ENCODE measurements around the gene OR4D1. TPM values are rescaled to one million over a fixed set of nuclear protein-coding genes. Genes with fewer than 3 reads are reported as not detected.
A peak's percentile ranks its signal among the peaks of the same experiment; 100 is the strongest.

Gene OR4D1
- total and polyA plus RNA-seq, 8 donors = 0.03 to 0.06 (median 0.04) TPM; not detected in 5

DNA sequence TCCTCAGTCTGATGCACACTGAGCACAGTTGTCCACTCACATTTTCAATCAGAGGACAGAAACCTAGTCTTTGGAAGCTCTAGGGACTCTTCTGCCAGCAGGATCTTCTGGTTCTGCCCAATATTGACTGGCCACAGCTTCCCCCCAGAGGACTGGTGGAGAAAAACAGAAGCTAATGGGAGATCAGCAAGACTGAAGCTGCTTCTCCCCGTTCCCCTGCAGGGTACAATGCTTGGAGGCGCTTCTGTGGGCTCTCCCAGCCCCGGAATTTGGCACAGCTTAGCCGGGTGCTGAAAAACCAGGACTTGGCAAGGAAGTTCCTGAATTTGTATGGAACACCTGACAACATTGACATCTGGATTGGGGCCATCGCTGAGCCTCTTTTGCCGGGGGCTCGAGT is 54.7 kb downstream of the OR4D1 start:
- Histone ChIP-seq H3K27ac (no peak overlapping the region), H3K27me3 (peaks cover 4 to 28% of the 10 kb centered on the region in 2 donors), H3K36me3 (peaks cover 0 to 23% of the 10 kb centered on the region in 2 donors), H3K9me3 (no peaks in the 10 kb centered on the region), H3K4me3 (no peak overlapping the region), H3K4me1 (no peaks in the 10 kb centered on the region)
- ATAC-seq (no peak), DNase-seq (no peak)
- intact Hi-C loops (cut with DNase I) = no loop called here
- TF ChIP-seq, protein P1, sequence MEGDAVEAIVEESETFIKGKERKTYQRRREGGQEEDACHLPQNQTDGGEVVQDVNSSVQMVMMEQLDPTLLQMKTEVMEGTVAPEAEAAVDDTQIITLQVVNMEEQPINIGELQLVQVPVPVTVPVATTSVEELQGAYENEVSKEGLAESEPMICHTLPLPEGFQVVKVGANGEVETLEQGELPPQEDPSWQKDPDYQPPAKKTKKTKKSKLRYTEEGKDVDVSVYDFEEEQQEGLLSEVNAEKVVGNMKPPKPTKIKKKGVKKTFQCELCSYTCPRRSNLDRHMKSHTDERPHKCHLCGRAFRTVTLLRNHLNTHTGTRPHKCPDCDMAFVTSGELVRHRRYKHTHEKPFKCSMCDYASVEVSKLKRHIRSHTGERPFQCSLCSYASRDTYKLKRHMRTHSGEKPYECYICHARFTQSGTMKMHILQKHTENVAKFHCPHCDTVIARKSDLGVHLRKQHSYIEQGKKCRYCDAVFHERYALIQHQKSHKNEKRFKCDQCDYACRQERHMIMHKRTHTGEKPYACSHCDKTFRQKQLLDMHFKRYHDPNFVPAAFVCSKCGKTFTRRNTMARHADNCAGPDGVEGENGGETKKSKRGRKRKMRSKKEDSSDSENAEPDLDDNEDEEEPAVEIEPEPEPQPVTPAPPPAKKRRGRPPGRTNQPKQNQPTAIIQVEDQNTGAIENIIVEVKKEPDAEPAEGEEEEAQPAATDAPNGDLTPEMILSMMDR (IDR thresholded peaks at IDR 0.05) = no peak

DNA sequence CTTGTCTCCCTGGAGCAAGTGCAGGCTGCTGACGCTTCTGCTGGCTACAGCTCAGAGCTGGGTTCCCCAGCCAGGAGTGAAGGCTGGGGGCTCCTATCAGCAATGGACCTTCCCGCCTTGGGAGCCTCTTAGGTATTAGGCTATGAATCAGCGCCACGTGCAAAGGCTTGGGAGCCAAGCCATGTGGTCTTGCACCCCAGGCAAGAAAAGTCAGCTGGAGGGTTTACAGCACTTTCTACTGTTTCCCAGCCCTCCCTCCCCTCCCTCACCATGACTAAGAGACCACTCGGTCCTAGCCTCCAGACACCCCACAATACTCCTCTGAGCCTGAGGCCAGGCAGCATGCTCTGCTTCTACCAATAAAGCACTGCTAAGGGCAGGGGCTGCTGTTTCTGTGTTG is 56.6 kb downstream of the OR4D1 start:
- Histone ChIP-seq H3K36me3 (peaks cover 0 to 38% of the 10 kb centered on the region in 2 donors), H3K4me1 (no peaks in the 10 kb centered on the region)
- ATAC-seq = no peak

DNA sequence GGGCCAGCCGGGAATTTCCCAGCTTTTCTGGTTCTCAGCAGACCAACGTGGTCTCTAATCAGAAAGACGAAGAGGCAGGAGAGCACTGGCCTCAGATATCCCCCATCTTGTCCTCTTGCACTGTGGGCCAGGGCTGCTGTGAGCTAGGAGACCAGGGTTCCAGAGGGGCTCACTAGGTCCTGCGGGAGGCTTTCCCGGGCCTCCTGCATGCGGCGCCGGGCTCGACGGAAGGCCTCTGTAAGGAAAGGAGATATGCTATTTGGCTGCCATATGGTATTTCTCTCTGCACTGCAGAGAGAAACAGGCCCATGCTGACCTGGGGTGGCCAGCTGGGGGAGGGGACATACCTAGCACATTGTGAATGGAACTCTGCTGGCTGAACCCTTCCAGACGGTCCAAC is 57.8 kb downstream of the OR4D1 start:
- no peaks in the 10 kb centered on the region for H3K27me3 ChIP-seq
- intact Hi-C loops (cut with DNase I) = no loop called here
- H3K9me3 ChIP-seq = no peaks in the 10 kb centered on the region
- no peaks in the 10 kb centered on the region for H3K4me1 ChIP-seq
- H3K36me3 ChIP-seq = peaks cover 0 to 50% of the 10 kb centered on the region in 2 donors
- DNase-seq (no peak), ATAC-seq (no peak)
- no peak overlapping the region for H3K27ac ChIP-seq
- TF ChIP-seq, protein P1 (IDR thresholded peaks at IDR 0.05) = no peak
- H3K4me3 ChIP-seq = no peak overlapping the region

More for the DNA sequence above, 56.6 kb downstream of the OR4D1 start:
- intact Hi-C loops (cut with DNase I) = no loop called here
- no peak overlapping the region for H3K4me3 ChIP-seq
- DNase-seq = no peak
- H3K9me3 ChIP-seq = no peaks in the 10 kb centered on the region
- peaks cover 0 to 9% of the 10 kb centered on the region in 2 donors for H3K27me3 ChIP-seq
- TF ChIP-seq, protein P1 (IDR thresholded peaks at IDR 0.05) = no peak
- H3K27ac ChIP-seq = no peak overlapping the region

DNA sequence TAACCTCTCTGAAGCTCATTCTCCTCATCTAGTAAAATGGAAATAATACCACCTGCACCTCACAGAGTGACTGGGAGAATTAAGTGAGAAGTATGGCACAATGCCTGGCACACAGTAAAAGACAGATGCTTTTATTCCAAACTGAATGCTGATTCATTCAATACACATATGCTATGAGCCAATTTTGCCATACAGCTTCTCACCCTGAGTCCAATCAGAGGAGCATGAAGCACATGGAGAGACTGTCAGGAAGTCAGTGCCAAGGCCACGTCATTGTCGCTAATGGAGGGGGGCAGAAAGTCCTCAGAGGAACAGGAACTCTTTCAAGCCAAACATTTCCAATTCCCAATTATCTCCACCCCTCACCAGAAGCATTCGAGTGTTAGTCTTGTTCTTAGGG is 59.3 kb downstream of the OR4D1 start:
- Histone ChIP-seq H3K9me3 (no peaks in the 10 kb centered on the region), H3K4me1 (no peaks in the 10 kb centered on the region), H3K27ac (no peak overlapping the region), H3K36me3 (peaks cover 0 to 59% of the 10 kb centered on the region in 2 donors), H3K4me3 (no peak overlapping the region), H3K27me3 (no peaks in the 10 kb centered on the region)
- intact Hi-C loops (cut with DNase I) = no loop called here
- DNase-seq (no peak), ATAC-seq (no peak)
- TF ChIP-seq, protein P1 (IDR thresholded peaks at IDR 0.05) = no peak

DNA sequence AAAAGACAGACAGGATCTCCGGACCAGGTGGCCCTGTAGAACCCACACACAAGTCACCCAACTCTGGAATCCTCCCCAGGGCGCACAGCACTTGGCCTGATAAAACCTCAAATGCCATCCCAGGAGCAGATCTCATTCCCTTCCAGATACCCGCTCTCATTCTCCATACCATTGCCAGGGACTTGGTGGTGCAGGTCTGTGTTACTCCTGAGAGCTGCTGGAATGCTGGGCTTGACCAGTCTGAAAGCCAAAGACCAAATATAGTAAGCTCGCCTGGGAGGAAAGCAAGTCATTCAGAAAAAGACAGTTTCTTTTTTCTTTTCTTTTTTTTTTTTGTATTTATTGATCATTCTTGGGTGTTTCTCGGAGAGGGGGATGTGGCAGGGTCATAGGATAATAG is 60.2 kb downstream of the OR4D1 start:
- no peak overlapping the region for H3K4me3 ChIP-seq
- H3K27ac ChIP-seq = no peak overlapping the region
- intact Hi-C loops (cut with DNase I) = no loop called here
- no peak for DNase-seq
- H3K4me1 ChIP-seq = no peaks in the 10 kb centered on the region
- peak; percentile 73 for ATAC-seq
- no peaks in the 10 kb centered on the region for H3K9me3 ChIP-seq
- peaks cover 0 to 68% of the 10 kb centered on the region in 2 donors for H3K36me3 ChIP-seq
- no peaks in the 10 kb centered on the region for H3K27me3 ChIP-seq
- TF ChIP-seq, protein P1 (IDR thresholded peaks at IDR 0.05) = no peak

Other genes starting within 250 kb of the OR4D1 start
- 10 to 100 TPM; 44.1 to 47.3 TPM for gene CUEDC1, start 193.0 kb upstream of the OR4D1 start, total RNA-seq
- gene CUEDC1, start 193.0 kb upstream of the OR4D1 start, polyA plus RNA-seq (ENCODE audit: insufficient read length in 6 of 6) = 10 to 100 TPM; 38.2 to 47.7 (median 41.1) TPM
- gene VEZF1, start 160.1 kb upstream of the OR4D1 start, total RNA-seq = 10 to 100 TPM; 62.7 to 62.9 TPM
- gene VEZF1, start 160.1 kb upstream of the OR4D1 start, polyA plus RNA-seq (ENCODE audit: insufficient read length in 6 of 6) = 100 to 1,000 TPM in 3 of 6 donors, 10 to 100 TPM in 3; 90.7 to 106 (median 100) TPM
- 100 to 1,000 TPM; 137 to 200 TPM for gene SRSF1, start 141.1 kb upstream of the OR4D1 start, total RNA-seq
- gene SRSF1, start 141.1 kb upstream of the OR4D1 start, polyA plus RNA-seq (ENCODE audit: insufficient read length in 6 of 6) = 100 to 1,000 TPM; 305 to 393 (median 368) TPM
- 10 to 100 TPM; 36.3 to 38.2 TPM for gene DYNLL2, start 65.0 kb upstream of the OR4D1 start, total RNA-seq
- gene DYNLL2, start 65.0 kb upstream of the OR4D1 start, polyA plus RNA-seq (ENCODE audit: insufficient read length in 6 of 6) = 10 to 100 TPM; 52.8 to 70.8 (median 61.4) TPM
- not detected for gene OR4D2, start 18.6 kb downstream of the OR4D1 start, total RNA-seq
- gene OR4D2, start 18.6 kb downstream of the OR4D1 start, polyA plus RNA-seq (ENCODE audit: insufficient read length in 6 of 6) = not detected
- not detected for gene EPX, start 44.3 kb downstream of the OR4D1 start, total RNA-seq
- gene EPX, start 44.3 kb downstream of the OR4D1 start, polyA plus RNA-seq (ENCODE audit: insufficient read length in 6 of 6) = 1 to 10 TPM in 2 of 6 donors, under 1 TPM in 4; 0.63 to 1.2 (median 0.90) TPM
- 10 to 100 TPM; 16.4 to 19.4 TPM for gene MKS1, start 70.9 kb downstream of the OR4D1 start, total RNA-seq
- 10 to 100 TPM; 35.5 to 46.8 (median 38.9) TPM for gene MKS1, start 70.9 kb downstream of the OR4D1 start, polyA plus RNA-seq (ENCODE audit: insufficient read length in 6 of 6)
- gene LPO, start 90.2 kb downstream of the OR4D1 start, total RNA-seq = under 1 TPM in 1 of 2 donors, not detected in 1; 0.24 TPM
- gene LPO, start 90.2 kb downstream of the OR4D1 start, polyA plus RNA-seq (ENCODE audit: insufficient read length in 6 of 6) = under 1 TPM; 0.10 to 0.21 (median 0.14) TPM
- gene MPO, start 132.6 kb downstream of the OR4D1 start, total RNA-seq = 1 to 10 TPM; 1.0 to 1.5 TPM
- gene MPO, start 132.6 kb downstream of the OR4D1 start, polyA plus RNA-seq (ENCODE audit: insufficient read length in 6 of 6) = 10 to 100 TPM in 5 of 6 donors, 1 to 10 TPM in 1; 6.6 to 15.3 (median 11.4) TPM
- gene TSPOAP1, start 180.4 kb downstream of the OR4D1 start, total RNA-seq = 10 to 100 TPM in 1 of 2 donors, 1 to 10 TPM in 1; 7.9 to 10.2 TPM
- 10 to 100 TPM; 48.1 to 65.0 (median 58.4) TPM for gene TSPOAP1, start 180.4 kb downstream of the OR4D1 start, polyA plus RNA-seq (ENCODE audit: insufficient read length in 6 of 6)
- gene SUPT4H1, start 203.8 kb downstream of the OR4D1 start, total RNA-seq = 10 to 100 TPM; 68.4 to 69.0 TPM
- gene SUPT4H1, start 203.8 kb downstream of the OR4D1 start, polyA plus RNA-seq (ENCODE audit: insufficient read length in 6 of 6) = 100 to 1,000 TPM; 117 to 139 (median 124) TPM